SHP77 treated with DMSO at 0.1 percent for 48 hours (cell line): ENCODE results near the gene NOL3.

ENCODE experiments used
- DNase-seq: peaks from one replicate; lab custom pipeline; 2025; lab: John Stamatoyannopoulos, UW

The NOL3 gene

DNA sequence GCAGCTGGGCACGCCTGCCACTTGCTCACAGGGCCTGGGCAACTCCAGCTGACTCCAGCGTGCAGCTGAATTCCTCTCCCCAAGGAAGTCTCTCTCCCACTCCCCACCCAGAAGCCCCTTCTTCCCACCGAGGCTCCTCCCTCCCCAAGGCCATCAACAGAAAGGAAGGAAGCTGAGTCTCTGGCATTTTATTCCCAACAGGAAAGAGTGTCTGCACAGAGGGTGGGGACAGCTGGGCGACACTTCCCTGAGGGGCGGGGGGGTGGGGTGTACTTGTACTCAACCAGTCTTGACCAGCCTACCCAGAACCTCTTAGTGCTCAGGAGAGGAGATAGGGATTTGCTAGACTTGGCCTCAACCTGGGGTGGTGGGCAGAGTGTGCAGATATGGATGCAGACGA, 19.7 kb downstream of the NOL3 start, which contains the start of gene EXOC3L1:
TSS of gene EXOC3L1 (minus strand) at position 96 of the 400 bp plus-strand sequence. CDS start 460 bp downstream, outside the sequence.
- DNase-seq, result no peak

DNA sequence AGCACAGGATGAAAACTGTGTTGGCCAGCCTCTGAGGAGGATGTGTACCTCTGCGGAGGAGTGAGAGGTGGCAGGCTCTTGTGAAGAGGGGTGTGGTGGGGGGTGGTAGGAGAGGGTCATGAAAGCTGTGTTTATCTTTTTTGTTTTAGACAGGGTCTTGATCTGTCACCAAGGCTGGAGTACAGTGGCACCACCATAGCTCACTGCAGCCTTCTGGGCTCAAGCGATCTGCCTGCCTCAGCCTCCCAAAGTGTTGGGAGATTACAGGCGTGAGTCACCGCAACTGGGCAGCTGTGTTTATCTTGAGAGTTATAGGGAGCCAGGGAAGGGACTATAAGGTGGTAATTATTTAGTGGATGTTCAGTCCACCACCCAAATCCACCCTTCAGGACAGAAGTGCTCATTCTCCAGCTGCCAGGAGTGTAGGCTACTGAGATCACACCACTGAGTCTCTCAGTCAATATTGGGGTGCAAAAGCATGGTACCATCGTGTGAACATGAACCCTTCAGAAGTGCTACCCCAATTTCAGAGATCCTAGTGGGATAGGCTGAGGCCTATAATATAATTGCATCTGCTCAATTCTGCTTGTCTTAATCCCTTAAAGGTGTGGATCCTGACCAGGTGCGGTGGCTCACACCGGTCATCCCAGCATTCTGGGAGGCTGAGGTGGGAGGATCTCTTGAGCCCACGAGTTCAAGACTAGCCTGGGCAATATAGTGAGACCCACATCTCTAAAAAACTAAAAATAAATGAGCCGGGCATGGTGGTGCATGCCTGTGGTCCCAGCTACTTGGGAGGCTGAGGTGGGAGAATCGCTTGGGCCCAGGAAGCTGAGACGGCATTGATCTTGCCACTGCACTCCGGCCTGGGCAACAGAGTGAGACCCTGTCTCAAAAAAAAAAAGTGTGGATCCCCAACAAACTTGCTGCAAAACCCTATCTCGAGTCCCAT, 20.4 kb downstream of the NOL3 start:
- peak; percentile 11 for DNase-seq

DNA sequence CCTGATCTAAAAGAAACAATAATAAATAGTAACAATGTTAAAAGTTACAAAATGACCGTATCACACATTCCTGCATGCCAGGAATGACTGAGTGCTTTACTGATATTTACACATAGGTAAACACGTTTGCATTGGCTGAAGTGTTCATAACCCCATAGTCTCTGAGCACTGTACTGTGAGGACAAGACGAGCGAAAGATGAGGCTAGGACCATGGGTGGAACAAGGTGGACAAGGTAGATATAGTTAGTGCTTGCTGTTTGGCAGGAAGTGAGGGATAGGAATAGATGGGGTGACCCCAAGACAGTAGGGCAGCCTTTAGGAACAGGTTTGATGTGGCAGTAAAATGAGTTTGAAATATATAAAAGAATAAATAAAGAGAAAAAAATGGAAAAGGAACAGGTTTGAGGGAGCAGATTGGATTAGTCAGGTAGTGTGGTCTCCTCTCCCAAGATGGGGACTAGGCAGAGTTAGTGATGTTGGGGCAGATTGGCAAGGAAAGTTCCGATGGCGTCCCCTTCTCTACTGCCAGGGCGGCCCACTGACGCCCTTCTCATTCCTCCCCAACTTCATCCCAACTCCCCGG, 21.2 kb downstream of the NOL3 start:
- DNase-seq, result no peak

DNA sequence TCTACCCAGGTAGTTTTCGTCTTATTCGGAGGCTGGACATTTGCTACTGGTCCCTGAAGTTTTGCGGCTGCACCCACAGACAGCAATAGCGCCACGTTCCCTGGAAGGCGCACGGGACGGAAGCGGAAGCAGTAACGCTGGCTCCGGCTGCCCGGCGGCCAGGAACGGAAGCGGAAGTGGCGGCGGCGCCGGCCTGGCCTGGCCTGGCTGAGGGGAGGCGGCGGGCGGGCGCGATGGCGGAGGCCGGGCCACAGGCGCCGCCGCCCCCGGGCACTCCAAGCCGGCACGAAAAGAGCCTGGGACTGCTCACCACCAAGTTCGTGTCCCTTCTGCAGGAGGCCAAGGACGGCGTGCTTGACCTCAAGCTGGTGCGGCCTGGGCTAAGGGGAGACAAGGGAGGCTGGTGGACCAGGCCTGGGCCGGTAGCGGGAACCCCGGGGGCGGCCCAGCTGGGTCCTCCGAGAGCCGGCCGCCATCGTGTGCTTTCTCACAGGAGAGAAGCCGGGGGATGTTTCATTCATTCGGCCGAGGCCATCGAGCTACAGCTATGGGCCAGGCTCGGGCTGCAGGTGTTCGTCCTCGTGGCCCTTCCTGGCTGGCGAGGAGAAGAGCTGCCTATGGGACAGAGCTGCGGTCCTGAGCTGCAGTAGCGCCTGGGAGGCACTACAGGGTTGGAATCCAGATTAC, 21.8 kb downstream of the NOL3 start, which contains the start of gene E2F4:
TSS of gene E2F4 (plus strand) at position 161 of the 687 bp plus-strand sequence. CDS start at position 234, 73 bp downstream.
- peak; percentile 79 for DNase-seq

DNA sequence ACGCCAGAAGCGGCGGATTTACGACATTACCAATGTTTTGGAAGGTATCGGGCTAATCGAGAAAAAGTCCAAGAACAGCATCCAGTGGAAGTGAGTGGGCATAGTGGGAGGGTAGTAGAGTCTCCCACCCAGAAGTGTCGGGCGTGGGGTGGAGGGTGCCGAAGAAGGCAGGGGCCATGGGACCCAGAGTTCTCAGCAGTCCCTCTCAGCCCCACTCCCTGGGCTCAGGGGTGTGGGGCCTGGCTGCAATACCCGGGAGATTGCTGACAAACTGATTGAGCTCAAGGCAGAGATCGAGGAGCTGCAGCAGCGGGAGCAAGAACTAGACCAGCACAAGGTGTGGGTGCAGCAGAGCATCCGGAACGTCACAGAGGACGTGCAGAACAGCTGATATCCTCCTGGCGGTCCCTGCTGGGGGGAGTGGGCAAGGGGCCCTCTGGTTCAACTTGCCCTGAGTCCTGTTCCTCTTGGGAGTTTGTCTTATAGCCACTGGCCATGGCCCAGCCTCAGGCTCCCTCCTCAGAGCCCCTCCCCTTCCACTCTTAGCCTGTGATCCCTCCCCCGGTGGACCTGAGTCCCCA, 22.5 kb downstream of the NOL3 start:
- DNase-seq, result no peak

DNA sequence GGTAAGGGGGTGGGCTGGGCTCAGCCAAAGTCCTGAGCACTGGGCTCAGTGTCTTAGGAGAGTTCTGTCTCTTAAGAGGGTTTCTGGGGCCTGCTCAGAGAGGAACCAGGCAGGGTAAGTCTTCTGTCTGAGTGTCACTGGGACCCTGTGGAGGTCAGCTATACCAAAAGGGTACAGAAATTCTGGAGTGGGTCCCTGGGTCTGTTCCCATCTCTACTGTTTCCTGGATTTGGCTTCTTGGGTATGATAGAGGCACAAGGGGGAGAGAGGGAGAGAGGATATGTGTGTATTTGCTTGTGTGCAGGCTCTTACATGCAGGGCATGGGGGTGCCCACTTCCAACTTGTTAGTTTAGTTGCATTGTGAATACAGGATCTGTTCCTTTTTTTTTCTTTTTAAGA, 23.2 kb downstream of the NOL3 start:
- DNase-seq, result no peak

DNA sequence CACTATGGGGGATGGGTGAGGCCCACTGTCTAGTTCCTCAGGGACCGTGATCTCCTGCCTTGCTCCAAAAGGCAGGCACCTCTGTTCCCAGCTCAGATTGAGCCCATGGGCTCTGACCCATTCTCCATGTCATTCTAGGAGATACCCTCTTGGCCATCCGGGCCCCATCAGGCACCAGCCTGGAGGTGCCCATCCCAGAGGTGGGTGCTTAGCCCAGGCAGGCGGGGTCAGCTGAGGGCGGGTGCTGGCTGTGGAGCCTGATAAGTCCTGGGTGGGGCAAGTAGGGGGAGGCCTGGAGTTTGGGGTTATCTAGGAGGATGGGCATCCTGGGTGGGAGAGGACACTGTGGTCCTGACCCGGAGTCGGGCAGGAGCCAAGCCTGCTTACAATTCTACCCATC, 23.9 kb downstream of the NOL3 start:
- no peak for DNase-seq

DNA sequence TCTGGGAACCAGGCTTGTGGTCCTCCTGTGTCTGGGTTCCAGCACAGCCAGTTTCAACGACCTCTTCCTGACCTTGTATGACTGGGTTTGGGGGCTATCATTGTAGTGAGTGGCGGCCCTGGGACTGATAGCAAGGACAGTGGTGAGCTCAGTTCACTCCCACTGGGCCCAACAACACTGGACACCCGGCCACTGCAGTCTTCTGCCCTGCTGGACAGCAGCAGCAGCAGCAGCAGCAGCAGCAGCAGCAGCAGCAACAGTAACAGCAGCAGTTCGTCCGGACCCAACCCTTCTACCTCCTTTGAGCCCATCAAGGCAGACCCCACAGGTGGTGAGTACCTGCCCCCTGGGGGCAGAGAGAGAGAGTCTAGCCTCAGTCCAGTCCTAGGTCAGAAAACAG, 25.3 kb downstream of the NOL3 start:
- no peak for DNase-seq

DNA sequence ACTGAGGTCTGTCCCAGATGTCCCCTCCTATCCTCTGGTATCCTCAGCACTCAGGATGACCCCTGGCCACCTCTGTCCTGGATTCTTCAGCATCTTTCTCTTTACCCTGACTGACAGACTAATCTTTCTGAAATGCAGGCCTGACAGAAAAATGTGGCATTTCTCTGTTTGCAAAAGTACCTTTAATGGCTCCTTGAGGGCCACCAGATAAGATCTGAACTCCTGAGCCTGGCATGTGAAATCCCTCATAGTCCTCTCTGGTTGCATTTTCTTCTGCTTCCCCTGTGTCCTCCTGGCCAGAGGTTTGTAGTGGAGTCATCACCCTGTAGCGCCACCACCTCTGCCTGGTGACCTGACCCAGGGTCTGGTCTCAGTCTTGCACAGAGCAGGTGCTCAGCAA, 26.5 kb downstream of the NOL3 start:
- no peak for DNase-seq

DNA sequence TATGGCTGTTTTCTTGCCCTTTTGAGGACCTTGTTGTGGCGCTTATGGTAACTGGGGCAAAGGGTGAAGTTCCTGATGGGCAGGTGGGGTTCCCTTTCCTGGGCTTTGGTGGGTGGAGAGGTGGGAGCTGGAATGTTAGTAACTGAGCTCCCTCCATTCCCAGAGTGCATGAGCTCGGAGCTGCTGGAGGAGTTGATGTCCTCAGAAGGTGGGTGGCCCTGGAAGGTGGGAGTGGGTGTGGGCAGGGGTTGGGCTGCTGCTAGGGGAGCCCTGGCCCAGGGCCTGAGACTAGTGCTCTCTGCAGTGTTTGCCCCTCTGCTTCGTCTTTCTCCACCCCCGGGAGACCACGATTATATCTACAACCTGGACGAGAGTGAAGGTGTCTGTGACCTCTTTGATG, 27.4 kb downstream of the NOL3 start:
- DNase-seq, result no peak

DNA sequence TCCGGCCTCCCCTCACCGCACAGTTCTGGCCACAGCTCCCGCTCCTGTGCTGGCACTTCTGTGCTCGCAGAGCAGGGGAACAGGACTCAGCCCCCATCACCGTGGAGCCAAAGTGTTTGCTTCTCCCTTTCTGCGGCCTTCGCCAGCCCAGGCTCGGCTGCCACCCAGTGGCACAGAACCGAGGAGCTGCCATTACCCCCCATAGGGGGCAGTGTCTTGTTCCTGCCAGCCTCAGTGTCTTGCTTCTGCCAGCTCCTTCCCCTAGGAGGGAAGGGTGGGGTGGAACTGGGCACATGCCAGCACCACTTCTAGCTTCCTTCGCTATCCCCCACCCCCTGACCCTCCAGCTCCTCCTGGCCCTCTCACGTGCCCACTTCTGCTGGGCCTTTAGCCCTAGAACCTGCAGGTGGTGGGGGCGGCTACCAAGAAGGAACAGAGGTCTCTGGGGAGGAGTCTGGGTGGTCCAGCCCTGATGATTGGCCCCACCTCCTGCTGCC, 27.9 kb downstream of the NOL3 start:
- no peak for DNase-seq

DNA sequence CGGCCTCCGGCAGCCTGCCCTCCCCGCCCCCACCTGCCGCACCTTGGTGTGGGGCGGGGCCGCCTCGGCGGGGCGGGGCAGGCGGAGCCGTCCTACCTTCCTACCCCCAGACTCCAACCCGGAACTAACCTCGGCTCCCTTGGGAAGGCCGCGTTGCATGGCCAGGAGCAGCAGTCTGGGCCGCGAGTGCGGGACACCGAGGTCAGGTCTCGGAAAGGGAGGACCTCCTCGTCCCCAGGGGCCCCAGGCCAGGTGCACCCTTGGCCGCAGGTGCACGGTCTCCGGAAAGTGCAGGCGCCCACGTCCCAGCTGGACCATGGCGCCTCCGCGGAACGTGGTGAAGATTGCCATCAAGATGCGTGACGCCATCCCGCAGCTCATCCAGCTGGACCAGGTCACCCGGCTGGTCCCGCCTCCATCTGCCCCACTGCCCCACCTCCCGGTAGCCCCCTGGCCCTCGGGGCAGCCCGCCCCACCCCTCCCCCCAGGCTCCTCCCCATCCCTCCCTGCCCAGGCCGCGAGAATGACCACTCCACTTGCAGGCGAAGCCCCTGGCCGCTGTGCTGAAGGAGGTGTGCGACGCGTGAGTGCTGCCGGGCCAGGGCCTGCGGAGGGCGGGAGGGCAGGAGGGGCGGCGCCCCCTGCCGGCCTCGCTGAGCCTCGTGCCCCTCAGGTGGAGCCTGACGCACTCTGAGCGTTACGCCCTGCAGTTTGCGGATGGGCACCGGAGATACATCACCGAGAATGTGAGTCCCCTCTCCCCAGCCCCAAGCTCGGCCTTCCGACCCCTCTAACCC, 28.9 kb downstream of the NOL3 start, which contains the start of gene ELMO3:
TSS of gene ELMO3 (plus strand) at position 121 of the 797 bp plus-strand sequence. CDS start at position 317, 196 bp downstream.
- DNase-seq, result no peak

DNA sequence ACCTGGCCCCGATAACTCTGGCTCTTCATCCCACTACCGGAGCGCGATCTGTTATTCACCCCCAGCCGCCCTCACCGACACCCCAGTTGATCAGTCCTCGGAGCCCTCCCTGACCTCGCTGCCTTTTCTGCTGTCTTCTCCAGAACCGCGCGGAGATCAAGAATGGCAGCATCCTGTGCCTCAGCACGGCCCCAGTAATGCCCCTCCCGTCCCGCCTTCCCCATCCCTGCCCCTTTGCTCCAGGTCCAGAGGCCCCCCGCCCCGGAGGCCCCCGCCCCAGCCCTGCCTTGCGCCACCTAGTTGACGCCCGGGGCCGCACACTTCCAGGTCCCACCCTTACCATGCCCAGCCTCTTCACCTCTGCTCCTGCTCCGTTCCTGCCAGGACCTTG, 29.5 kb downstream of the NOL3 start:
- no peak for DNase-seq

DNA sequence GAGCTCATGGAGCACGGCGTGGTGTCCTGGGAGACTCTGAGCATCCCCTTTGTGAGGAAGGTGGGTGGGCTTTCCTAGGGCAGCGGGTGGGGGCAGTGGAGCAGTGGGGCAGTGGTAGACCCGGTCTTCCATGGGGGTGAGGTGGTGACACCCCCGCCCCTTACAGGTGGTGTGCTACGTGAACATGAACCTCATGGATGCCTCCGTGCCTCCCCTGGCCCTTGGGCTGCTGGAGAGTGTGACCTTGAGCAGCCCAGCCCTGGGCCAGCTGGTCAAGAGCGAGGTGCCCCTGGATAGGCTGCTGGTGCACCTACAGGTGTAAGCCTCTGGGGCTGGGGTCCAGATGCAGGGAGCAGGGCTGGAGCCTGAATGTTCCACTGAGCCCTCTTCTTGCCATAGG, 30.2 kb downstream of the NOL3 start:
- DNase-seq, result no peak

DNA sequence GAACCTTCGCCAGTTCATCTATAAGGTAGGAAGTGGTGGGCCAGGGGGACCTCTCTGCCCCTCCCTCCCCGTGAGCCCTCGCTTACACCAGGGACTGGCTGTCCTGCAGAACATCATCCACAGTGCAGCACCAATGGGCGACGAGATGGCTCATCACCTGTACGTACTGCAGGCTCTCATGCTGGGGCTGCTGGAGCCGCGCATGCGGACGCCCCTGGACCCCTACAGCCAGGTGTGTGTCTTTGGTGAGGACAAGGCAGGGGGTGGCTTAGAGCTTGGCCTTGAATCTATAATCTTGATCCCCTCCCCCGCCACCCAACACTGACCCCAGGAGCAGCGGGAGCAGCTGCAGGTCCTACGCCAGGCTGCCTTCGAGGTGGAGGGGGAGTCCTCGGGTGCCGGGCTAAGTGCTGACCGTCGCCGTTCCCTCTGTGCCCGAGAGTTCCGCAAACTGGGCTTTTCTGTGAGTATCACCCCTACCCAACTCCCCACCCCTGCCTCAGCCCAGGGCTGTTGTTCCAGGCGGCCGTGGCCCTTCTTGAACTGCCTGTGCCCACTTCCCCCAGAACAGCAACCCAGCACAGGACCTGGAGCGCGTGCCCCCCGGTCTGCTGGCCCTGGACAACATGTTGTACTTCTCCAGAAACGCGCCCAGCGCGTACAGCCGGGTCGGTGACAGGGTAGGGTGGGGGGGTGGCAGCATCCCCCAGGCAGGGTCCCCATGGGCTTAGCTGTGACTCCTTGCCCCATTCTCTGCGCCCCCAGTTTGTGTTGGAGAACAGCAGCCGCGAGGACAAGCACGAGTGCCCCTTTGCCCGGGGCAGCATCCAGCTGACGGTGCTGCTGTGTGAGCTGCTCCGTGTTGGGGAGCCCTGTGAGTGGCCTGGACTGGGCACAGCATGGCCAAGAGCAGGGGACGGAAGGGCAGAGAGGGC, 31.3 kb downstream of the NOL3 start:
- DNase-seq, result no peak

DNA sequence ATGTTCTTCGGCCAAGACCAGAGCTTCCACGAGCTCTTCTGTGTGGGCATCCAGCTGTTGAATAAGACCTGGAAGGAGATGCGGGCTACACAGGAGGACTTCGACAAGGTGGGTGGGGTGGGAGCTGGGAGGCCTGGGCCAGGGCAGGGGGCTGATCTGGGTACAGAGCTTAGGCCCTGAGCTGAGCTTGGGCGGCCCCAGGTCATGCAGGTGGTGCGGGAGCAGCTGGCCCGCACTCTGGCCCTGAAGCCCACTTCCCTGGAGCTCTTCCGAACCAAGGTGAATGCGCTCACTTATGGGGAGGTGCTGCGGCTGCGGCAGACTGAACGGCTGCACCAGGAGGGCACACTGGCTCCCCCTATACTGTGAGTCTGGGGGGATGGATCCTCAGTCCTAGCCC, 32.1 kb downstream of the NOL3 start:
- DNase-seq, result no peak

DNA sequence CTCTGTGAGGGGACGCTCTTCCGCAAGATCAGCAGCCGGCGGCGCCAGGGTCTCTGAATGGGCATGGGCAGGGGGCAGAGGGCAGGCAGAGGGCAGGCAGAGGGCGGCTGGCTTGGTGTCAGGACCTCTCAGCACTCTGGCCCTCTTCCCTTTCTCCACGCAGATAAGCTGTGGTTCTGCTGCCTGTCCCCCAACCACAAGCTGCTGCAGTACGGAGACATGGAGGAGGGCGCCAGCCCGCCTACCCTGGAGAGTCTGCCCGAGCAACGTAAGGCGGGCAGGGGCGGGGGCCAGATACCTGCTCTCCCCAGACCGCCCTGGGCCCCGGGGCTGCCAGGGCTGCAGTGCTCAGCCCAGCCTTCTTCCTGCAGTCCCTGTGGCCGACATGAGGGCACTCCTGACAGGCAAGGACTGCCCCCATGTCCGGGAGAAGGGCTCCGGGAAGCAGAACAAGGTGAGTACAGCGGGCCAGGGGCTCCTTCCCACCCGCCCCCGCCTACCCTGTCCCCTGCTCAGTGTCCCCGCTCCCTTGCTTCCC, 32.7 kb downstream of the NOL3 start:
- DNase-seq, result no peak

DNA sequence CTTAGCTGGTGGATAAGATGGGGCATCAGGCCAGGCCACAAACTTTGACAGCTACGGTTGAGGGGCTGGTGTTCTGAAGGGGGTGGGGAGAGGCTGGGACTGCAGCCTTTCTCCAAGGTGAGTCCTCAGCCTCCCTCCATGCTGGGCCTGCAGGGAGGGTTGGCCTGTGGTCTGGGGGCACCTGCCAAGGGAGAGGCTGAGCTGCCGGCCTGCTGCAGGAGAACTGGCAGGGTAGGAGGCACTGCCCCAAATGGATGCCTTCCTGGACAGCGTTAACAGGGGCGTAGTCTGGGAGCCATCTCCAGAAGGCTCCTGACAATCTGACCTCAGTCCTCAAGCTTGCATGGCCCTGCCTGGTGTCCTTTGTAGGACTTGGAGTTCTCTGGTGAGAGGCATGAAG, 33.7 kb downstream of the NOL3 start:
- DNase-seq, result no peak

DNA sequence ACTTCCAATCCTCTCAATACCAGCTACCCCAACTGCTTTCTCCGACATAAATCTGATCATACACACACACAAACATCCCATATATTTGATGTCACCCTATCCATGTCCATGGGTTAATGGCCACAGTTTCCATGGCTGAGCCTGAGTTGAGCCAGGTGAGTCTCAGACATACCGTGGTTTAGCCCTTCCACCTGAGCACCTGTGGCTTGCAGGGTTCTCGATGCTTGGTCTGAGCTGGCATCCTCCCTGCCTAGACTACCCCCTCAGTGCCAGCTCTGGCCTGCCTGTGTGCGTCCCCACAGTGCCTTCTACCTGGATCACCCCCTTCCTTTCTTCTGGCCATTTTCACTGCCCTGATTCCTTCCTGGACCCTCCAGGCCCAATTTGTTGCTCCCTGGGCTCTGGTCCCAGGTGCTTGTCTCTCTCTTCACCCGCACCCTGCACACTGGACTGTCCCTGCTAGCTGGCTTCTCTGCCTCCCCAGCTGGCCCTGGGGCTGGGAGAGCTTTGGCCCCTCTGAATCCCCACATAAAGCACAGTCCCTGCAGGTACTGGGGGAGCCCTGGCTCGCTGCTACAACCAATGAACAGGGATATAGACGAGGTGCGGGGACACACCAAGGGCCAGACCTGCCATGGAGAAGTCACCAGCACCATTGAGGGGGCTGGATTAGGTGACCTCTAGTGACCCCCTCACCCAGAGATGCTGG, 35.9 kb downstream of the NOL3 start:
- DNase-seq, result no peak
